NCI-H446 treated with DMSO at 0.1 percent for 48 hours (cell line): Measurements from ENCODE around the gene PIP5K1A.
A peak's percentile ranks its signal among the peaks of the same experiment; 100 is the strongest.
"Not testable (repeated sequence)": the region's sequence is repeated elsewhere in the genome, so short reads cannot be mapped to it uniquely, and the experiment has no call there.

Experiments
- DNase-seq: peaks from one replicate; lab custom pipeline; 2025; lab: John Stamatoyannopoulos, UW

PIP5K1A gene

DNA sequence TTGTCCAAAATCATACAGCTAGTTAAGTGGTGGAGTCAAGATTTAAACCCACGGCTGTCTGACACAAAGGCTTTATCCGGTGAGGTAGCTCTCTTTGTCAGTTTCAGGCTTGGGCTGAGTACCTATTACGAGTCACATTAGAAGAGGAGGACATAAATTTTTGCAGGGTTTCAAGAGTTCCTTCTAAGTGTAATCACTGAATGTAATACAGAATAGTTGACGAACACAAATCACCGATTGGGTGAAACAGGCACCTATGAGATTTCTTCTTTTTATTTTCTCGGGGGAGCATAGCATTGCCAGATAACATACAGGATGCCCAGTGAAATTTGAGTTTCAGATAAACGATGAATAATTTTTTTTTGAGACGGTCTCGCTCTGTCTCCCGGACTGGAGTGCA is 57.0 kb downstream of the PIP5K1A start:
- DNase-seq = no peak

DNA sequence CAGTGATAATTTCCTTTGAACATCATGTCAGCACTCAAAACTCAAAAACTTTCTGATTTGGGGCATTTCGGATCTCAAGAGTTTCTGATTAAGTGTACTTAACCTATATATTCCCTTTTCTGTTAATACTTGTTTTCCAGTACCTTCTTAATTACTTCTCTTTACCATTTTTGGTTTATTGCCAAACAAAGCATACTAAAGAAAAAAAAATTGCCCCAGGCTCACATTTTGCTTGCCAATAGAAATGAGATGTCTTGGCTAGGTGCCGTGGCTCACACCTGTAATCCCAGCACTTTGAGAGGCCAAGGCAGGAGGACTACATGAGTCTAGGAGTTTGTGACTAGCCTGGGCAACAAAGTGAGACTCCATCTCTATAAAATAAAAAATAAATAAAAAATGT is 61.0 kb downstream of the PIP5K1A start:
- DNase-seq = no peak

- DNase-seq = no peak
These were observed 67.3 kb downstream of the PIP5K1A start for GRCh38 chr1:151265446-151266236.

GRCh38 chr1:151266315-151266714 is 68.0 kb downstream of the PIP5K1A start:
- no peak for DNase-seq

- DNase-seq = no peak
These were observed 68.5 kb downstream of the PIP5K1A start for GRCh38 chr1:151266821-151267220.

DNA sequence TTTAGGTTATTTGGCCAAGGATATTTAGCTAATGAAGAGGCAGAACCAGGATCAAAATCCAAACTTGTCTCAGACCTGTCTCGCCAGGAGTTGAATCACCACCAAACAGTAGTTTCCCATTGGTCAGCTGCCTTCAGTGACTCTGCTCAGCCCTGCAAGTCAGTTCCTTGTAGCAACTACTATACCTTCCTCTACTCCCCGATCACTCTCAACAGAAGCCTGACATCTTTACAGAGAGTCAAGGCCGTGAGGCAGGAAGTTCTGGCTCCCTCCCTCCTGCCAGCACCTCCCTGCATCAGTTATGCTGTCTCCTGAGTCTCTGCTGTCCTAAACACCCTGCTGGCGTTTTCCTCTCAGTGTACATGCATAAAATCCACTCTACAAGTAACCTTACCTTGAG is 69.4 kb downstream of the PIP5K1A start:
- no peak for DNase-seq

DNA sequence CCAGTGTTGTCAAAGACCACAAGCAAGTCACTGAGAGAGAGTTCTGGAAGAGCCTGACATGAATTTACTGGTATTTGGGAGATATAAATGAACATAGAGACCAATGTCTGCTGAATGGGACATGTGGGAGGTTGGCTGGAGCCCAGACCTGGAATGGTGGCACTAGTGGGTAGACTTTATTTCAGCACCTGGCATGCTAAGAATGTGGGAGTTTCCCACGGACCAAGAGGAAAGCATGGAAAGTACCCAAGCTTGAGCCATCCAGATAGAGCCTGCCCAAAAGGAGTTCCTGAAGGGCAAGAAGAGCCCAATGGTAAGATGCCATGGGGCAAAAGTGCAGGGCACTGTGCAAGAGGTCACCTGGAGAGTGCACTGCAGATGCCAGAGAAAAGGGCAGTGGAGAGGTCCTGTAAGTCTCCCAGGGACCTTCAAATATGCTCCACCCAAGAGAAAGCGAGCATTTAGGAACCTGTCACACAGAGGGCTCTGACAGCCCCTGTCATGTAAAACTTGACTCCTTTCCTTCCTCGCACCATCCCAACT is 75.6 kb downstream of the PIP5K1A start:
- DNase-seq = no peak

GRCh38 chr1:151275341-151275740 is 77.0 kb downstream of the PIP5K1A start:
- not testable (repeated sequence) for DNase-seq

GRCh38 chr1:151277249-151277648 is 78.9 kb downstream of the PIP5K1A start:
- no peak for DNase-seq

DNA sequence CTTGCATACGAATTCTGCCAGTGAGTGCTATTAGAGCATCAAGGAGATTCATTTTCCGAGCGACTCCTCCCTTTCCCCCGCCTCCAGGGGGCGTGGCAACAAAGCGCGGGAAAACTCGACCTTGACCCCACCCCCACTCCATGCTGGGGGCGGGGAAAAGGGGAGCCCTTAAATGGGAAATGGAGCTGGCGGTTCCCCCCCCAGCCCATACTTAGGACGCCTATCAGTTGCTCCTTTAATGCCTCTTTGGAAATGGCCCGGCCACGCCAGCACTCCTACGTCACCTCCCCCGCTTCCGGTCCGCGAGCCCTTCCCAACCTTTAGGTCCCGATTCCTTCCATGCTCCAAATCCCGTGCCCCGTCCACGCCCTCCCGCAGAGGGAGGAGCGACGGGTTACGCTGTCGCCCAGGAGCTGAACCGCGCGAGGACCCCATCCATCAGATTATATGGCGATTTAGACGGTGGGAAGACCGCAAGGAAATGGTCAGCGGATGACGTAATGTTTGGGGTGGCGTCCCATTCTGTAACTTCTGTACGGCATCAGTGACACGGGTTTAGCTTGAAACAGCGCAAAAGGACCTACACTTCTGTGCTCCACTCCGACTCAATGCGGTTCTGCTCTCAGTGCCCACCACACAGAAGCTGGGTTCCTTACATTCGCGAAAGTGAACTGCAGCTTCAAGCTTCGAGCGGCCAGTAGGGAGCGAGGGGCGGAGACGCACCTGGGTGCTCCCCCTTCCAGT is 83.0 kb downstream of the PIP5K1A start:
- peak; percentile 96 for DNase-seq

- DNase-seq = peak; percentile 100
These were observed 83.9 kb downstream of the PIP5K1A start, which contains the start of gene ZNF687 for GRCh38 chr1:151281969-151282882. TSS of gene ZNF687 (plus strand) at chr1:151282299. CDS start at chr1:151286292, 3,993 bp downstream.

DNA sequence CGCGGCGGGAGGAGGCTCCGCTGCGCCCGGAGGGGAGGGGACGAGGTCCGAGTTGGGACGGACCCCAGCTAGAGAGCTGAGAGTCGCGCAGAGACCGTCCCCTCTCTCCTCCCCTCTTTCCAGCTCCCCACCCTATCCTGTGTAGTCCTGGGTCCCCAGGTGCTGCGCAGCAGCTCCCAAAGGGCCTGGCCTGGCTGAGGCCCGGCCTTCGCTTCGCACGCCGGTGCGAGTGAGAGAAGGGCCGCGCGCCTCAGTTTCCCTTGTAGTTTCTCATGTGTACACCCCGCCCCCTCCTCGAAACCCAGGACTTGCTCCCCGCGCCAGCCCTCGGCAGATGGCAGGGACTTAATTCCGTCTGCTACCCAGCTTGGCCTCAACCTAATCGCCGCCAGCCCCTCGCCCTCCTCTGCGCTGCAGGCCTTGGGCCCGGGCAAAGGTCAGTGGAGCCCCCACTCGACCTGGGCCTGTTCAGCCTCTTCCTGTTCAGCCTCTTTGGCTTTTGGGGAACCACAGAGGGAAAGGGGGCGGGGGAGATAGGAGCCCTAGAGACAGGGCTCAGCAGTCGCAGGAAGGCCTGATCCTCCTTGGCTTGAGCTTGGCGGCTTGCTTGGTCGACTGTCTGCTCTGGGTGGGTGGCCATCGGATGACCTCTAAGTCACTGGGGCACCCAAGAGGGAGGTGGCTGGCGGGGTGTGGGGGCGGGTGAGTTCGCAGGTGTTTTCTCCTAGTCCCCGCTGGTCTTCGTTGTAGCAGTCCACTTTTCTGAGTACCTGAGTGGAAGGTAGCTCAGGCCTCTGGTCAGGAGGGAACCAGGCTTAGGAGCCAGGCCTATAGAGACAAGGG is 84.8 kb downstream of the PIP5K1A start:
- no peak for DNase-seq

- no peak for DNase-seq
These were observed 85.7 kb downstream of the PIP5K1A start for GRCh38 chr1:151284013-151284577.

DNA sequence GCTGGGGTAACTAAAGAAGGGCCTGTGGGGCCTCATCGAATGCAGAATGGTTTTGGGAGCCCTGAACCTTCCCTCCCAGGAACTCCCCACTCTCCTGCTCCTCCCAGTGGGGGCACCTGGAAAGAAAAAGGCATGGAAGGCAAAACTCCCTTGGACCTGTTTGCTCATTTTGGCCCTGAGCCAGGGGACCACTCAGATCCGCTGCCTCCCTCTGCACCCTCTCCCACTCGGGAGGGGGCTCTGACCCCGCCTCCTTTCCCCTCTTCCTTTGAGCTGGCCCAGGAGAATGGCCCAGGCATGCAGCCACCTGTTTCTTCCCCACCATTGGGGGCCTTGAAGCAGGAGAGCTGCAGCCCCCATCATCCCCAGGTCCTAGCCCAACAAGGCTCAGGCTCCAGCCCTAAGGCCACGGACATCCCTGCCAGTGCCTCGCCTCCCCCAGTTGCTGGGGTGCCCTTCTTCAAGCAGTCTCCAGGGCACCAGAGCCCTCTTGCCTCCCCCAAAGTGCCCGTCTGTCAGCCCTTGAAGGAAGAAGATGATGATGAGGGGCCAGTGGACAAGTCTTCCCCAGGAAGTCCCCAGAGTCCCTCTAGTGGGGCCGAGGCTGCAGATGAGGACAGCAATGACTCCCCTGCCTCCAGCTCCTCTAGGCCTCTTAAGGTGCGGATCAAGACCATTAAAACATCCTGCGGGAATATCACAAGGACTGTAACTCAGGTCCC is 88.4 kb downstream of the PIP5K1A start:
- DNase-seq = no peak

DNA sequence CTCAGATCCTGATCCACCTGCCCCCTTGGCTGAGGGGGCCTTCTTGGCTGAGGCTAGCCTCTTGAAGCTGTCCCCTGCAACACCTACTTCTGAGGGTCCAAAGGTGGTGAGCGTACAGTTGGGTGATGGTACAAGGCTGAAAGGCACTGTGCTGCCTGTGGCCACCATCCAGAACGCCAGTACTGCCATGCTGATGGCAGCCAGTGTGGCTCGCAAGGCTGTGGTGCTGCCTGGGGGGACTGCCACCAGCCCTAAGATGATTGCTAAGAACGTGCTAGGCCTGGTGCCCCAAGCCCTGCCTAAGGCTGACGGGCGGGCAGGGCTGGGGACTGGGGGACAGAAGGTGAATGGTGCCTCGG is 89.0 kb downstream of the PIP5K1A start:
- no peak for DNase-seq

DNA sequence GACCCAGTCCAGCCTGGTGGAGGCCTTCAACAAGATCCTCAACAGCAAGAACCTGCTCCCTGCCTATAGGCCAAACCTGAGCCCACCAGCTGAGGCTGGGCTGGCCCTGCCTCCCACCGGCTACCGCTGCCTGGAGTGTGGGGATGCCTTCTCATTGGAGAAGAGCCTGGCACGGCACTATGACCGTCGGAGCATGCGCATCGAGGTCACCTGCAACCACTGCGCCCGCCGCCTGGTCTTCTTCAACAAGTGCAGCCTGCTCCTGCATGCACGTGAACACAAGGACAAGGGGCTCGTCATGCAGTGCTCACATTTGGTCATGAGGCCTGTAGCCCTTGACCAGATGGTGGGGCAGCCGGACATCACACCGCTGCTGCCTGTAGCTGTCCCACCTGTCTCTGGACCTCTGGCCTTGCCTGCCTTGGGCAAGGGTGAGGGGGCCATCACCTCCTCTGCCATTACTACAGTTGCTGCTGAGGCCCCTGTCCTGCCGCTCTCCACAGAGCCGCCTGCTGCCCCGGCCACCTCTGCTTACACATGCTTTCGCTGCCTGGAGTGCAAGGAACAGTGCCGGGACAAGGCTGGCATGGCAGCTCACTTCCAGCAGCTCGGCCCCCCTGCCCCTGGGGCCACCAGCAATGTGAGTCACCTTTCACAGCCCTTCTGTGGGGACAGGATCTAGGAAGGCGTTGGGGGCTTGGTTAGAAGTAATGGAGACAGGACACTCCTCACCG is 89.6 kb downstream of the PIP5K1A start:
- no peak for DNase-seq

DNA sequence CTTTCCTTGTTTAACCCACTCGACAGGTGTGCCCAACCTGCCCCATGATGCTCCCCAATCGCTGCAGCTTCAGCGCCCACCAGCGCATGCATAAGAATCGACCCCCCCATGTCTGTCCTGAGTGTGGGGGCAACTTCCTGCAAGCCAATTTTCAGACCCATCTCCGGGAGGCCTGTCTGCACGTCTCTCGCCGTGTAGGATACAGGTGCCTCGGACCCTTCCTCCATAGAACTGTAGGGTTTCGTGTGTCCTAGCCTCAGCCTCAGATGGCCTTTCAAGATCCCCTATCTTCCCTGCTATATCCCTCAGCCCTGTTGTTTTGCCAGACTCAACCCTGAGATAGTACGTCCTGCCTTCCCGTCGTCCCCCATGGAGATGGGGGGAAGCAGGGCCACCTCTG is 90.2 kb downstream of the PIP5K1A start:
- DNase-seq = no peak

- DNase-seq = no peak
These were observed 91.0 kb downstream of the PIP5K1A start for GRCh38 chr1:151289080-151289935.
